ENCODE measurements around the gene MC2R.

The MC2R gene

DNA sequence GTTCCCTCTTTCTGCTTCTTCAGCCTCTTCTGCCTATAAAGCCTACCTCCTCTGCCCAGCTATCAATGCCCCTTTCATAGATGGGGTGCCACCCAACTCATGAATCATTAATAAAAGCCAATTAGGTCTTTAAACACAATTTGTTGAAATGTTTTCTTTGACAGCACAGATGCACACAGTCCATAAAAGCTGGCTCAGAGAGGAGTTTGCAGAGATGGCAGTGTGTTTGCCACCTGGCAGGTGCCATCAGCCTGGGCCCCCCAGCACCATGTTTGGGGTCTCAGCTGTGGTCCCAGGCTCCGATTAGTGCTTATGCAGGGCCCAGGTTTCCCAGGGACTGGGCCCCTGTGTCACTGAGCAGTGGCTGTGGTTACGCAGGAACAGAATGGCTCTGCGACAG, 7.9 kb upstream of the MC2R start:
- H3K18ac ChIP-seq (ENCODE audit: low read length): no peak overlapping the region
- H3K36me3 ChIP-seq (ENCODE audit: control insufficient read depth in 1 of 2, insufficient read depth in 2 of 2, low read length in 2 of 2): no peaks in the 10 kb centered on the region
- H3K27ac ChIP-seq (ENCODE audit: low read depth, low read length): no peak overlapping the region
- H2AFZ ChIP-seq (ENCODE audit: insufficient read depth, low read length, poor library complexity): no peak overlapping the region
- no peak overlapping the region for H2AK5ac ChIP-seq (ENCODE audit: low read length)
- H3K4me1 ChIP-seq (ENCODE audit: control insufficient read depth in 1 of 2, insufficient read depth in 2 of 2, low read length in 2 of 2): no peaks in the 10 kb centered on the region
- H3K23ac ChIP-seq (ENCODE audit: low read length): no peak overlapping the region
- H3K79me1 ChIP-seq (ENCODE audit: low read length): no peaks in the 10 kb centered on the region
- no peak overlapping the region for H2BK120ac ChIP-seq (ENCODE audit: insufficient read depth, low read length, poor library complexity)
- H3K4ac ChIP-seq (ENCODE audit: low read depth, low read length): no peak overlapping the region
- no peak overlapping the region for H2BK12ac ChIP-seq (ENCODE audit: low read length)
- no peaks in the 10 kb centered on the region for H3K79me2 ChIP-seq (ENCODE audit: control insufficient read depth, insufficient read depth, low read length, poor library complexity)
- H4K12ac ChIP-seq (ENCODE audit: low read depth, low read length): no peak overlapping the region
- H4K8ac ChIP-seq (ENCODE audit: low read depth, low read length): no peak overlapping the region
- no peak for DNase-seq
- no peak overlapping the region for H3K14ac ChIP-seq (ENCODE audit: low read length)
- no peaks in the 10 kb centered on the region for H3K9me3 ChIP-seq (ENCODE audit: insufficient read depth, low read depth, low read length)
- H2BK5ac ChIP-seq (ENCODE audit: low read depth, low read length, poor library complexity): no peak overlapping the region
- H3K27me3 ChIP-seq (ENCODE audit: insufficient read depth, low read length): no peaks in the 10 kb centered on the region
- no CpG with 5 or more reads among the region's 3 CpGs for WGBS (ENCODE audit: extremely low coverage, insufficient coverage, insufficient read length)
- no peak overlapping the region for H3K4me3 ChIP-seq (ENCODE audit: low read depth, low read length)
- H3K4me2 ChIP-seq (ENCODE audit: low read length): no peak overlapping the region
- no peak overlapping the region for H3K9ac ChIP-seq (ENCODE audit: low read length)
- H4K91ac ChIP-seq (ENCODE audit: low read depth, low read length): no peak overlapping the region

DNA sequence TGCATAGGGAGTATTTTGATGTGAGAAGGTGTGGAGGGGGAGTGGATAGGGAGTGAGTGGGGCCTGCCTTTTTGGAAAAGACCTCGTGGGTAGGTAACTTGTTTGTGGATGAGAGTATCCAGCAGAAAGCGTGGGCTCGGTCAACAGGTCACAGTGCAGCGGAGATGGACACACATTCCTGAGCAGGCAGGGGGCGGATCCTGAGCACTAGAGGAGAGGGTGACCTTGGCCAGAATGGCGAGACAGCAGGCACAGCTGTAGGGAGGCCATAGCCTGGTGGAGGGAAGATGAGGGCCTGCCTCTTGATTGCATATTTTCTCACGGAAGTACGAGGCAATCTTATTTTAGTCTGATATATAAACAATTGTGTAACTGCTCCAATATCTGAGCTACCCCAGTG, 3.6 kb upstream of the MC2R start:
- Histone ChIP-seq H3K4ac (ENCODE audit: low read depth, low read length) (no peak overlapping the region), H3K14ac (ENCODE audit: low read length) (no peak overlapping the region), H2AFZ (ENCODE audit: insufficient read depth, low read length, poor library complexity) (no peak overlapping the region), H3K27ac (ENCODE audit: low read depth, low read length) (no peak overlapping the region), H3K4me1 (ENCODE audit: control insufficient read depth in 1 of 2, insufficient read depth in 2 of 2, low read length in 2 of 2) (no peaks in the 10 kb centered on the region), H2BK12ac (ENCODE audit: low read length) (no peak overlapping the region), H3K9me3 (ENCODE audit: insufficient read depth, low read depth, low read length) (no peaks in the 10 kb centered on the region), H4K91ac (ENCODE audit: low read depth, low read length) (no peak overlapping the region), H3K79me2 (ENCODE audit: control insufficient read depth, insufficient read depth, low read length, poor library complexity) (no peaks in the 10 kb centered on the region), H3K23ac (ENCODE audit: low read length) (no peak overlapping the region), H2BK120ac (ENCODE audit: insufficient read depth, low read length, poor library complexity) (no peak overlapping the region), H3K36me3 (ENCODE audit: control insufficient read depth in 1 of 2, insufficient read depth in 2 of 2, low read length in 2 of 2) (no peaks in the 10 kb centered on the region), H4K12ac (ENCODE audit: low read depth, low read length) (no peak overlapping the region), H3K18ac (ENCODE audit: low read length) (no peak overlapping the region), H3K9ac (ENCODE audit: low read length) (no peak overlapping the region), H4K8ac (ENCODE audit: low read depth, low read length) (no peak overlapping the region), H2BK5ac (ENCODE audit: low read depth, low read length, poor library complexity) (no peak overlapping the region), H3K79me1 (ENCODE audit: low read length) (no peaks in the 10 kb centered on the region), H2AK5ac (ENCODE audit: low read length) (no peak overlapping the region), H3K27me3 (ENCODE audit: insufficient read depth, low read length) (no peaks in the 10 kb centered on the region), H3K4me2 (ENCODE audit: low read length) (no peak overlapping the region), H3K4me3 (ENCODE audit: low read depth, low read length) (no peak overlapping the region)
- no peak for DNase-seq
- WGBS (ENCODE audit: extremely low coverage, insufficient coverage, insufficient read length): no CpG with 5 or more reads among the region's 8 CpGs

DNA sequence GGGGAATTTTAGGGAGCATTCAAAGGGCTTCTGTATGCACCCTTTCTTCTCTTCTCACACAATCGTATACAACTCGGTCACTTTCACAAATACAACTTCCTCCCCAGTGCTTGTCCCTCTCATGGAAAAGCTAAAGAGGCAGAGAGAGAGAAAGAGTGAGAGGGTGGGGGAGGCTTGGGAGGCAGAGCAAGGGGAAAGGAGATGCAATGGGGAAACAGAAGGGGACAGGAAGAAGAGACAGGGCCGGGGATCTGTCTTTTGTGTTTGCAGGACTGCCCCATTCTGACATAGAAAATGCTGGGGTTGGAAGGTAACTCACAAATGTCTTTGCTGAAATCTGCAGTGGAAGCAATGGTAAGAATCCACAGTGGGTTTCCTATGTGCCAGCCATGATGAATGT, 2.1 kb upstream of the MC2R start:
- no peak overlapping the region for H4K12ac ChIP-seq (ENCODE audit: low read depth, low read length)
- no peak overlapping the region for H3K4me3 ChIP-seq (ENCODE audit: low read depth, low read length)
- no peak overlapping the region for H2BK12ac ChIP-seq (ENCODE audit: low read length)
- no peak overlapping the region for H2AFZ ChIP-seq (ENCODE audit: insufficient read depth, low read length, poor library complexity)
- no peak overlapping the region for H4K91ac ChIP-seq (ENCODE audit: low read depth, low read length)
- no peak overlapping the region for H3K9ac ChIP-seq (ENCODE audit: low read length)
- no peak overlapping the region for H3K27ac ChIP-seq (ENCODE audit: low read depth, low read length)
- no peak overlapping the region for H2AK5ac ChIP-seq (ENCODE audit: low read length)
- no peaks in the 10 kb centered on the region for H3K79me2 ChIP-seq (ENCODE audit: control insufficient read depth, insufficient read depth, low read length, poor library complexity)
- no peaks in the 10 kb centered on the region for H3K79me1 ChIP-seq (ENCODE audit: low read length)
- H3K9me3 ChIP-seq (ENCODE audit: insufficient read depth, low read depth, low read length): no peaks in the 10 kb centered on the region
- H2BK5ac ChIP-seq (ENCODE audit: low read depth, low read length, poor library complexity): no peak overlapping the region
- H3K4me2 ChIP-seq (ENCODE audit: low read length): no peak overlapping the region
- no peak overlapping the region for H3K14ac ChIP-seq (ENCODE audit: low read length)
- no CpG with 5 or more reads among the region's 3 CpGs for WGBS (ENCODE audit: extremely low coverage, insufficient coverage, insufficient read length)
- no peaks in the 10 kb centered on the region for H3K27me3 ChIP-seq (ENCODE audit: insufficient read depth, low read length)
- H3K4ac ChIP-seq (ENCODE audit: low read depth, low read length): no peak overlapping the region
- H3K36me3 ChIP-seq (ENCODE audit: control insufficient read depth in 1 of 2, insufficient read depth in 2 of 2, low read length in 2 of 2): no peaks in the 10 kb centered on the region
- no peak overlapping the region for H4K8ac ChIP-seq (ENCODE audit: low read depth, low read length)
- no peak overlapping the region for H2BK120ac ChIP-seq (ENCODE audit: insufficient read depth, low read length, poor library complexity)
- no peak for DNase-seq
- no peak overlapping the region for H3K18ac ChIP-seq (ENCODE audit: low read length)
- H3K4me1 ChIP-seq (ENCODE audit: control insufficient read depth in 1 of 2, insufficient read depth in 2 of 2, low read length in 2 of 2): no peaks in the 10 kb centered on the region
- no peak overlapping the region for H3K23ac ChIP-seq (ENCODE audit: low read length)

DNA sequence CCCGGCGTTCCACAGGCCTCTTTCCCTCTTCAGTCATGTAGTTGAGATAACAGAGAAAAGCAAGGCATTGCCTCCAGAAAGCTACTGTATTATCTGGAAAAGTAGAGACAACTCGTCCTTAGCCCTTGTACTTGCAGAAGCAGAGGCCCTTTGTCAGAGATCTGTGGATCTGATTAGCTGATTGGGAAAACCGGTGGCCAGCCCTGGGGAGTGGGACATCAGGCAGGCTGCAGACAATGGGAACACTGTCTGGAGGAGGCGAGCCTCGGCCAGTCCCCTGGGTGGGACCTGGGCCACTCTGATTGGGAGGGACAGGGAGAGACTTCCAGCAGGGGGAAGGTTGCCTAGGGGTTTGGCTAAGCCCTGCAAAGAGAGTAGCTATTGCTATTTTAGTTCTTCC, 1.2 kb upstream of the MC2R start:
- Histone ChIP-seq H2BK5ac (ENCODE audit: low read depth, low read length, poor library complexity) (no peak overlapping the region), H3K4ac (ENCODE audit: low read depth, low read length) (no peak overlapping the region), H3K14ac (ENCODE audit: low read length) (no peak overlapping the region), H3K18ac (ENCODE audit: low read length) (no peak overlapping the region), H3K27ac (ENCODE audit: low read depth, low read length) (no peak overlapping the region), H3K9ac (ENCODE audit: low read length) (no peak overlapping the region), H4K12ac (ENCODE audit: low read depth, low read length) (no peak overlapping the region), H3K9me3 (ENCODE audit: insufficient read depth, low read depth, low read length) (no peaks in the 10 kb centered on the region), H3K4me1 (ENCODE audit: control insufficient read depth in 1 of 2, insufficient read depth in 2 of 2, low read length in 2 of 2) (no peaks in the 10 kb centered on the region), H3K36me3 (ENCODE audit: control insufficient read depth in 1 of 2, insufficient read depth in 2 of 2, low read length in 2 of 2) (no peaks in the 10 kb centered on the region), H3K79me2 (ENCODE audit: control insufficient read depth, insufficient read depth, low read length, poor library complexity) (no peaks in the 10 kb centered on the region), H4K91ac (ENCODE audit: low read depth, low read length) (no peak overlapping the region), H3K4me3 (ENCODE audit: low read depth, low read length) (no peak overlapping the region), H2BK120ac (ENCODE audit: insufficient read depth, low read length, poor library complexity) (no peak overlapping the region), H4K8ac (ENCODE audit: low read depth, low read length) (no peak overlapping the region), H3K23ac (ENCODE audit: low read length) (no peak overlapping the region), H3K79me1 (ENCODE audit: low read length) (no peaks in the 10 kb centered on the region), H2BK12ac (ENCODE audit: low read length) (no peak overlapping the region), H2AFZ (ENCODE audit: insufficient read depth, low read length, poor library complexity) (no peak overlapping the region), H3K4me2 (ENCODE audit: low read length) (no peak overlapping the region), H2AK5ac (ENCODE audit: low read length) (no peak overlapping the region), H3K27me3 (ENCODE audit: insufficient read depth, low read length) (no peaks in the 10 kb centered on the region)
- no peak for DNase-seq
- no CpG with 5 or more reads among the region's 6 CpGs for WGBS (ENCODE audit: extremely low coverage, insufficient coverage, insufficient read length)
